Ovary (tissue), 3 donors: ENCODE data around the gene WNK2.

Experiments
- CTCF ChIP-seq, 3 donors: fragments of 450-650 bp in 2 of 3; fragments of 200-600 bp in 1 of 3; IDR thresholded peaks; one replicate each; pipeline versions ENCODE4 v1.5.1 to v1.8.0; 2016 to 2022; ENCODE audit warnings: antibody characterized with exemption in 3 of 3, mild to moderate bottlenecking in 1 of 3
- EP300 ChIP-seq: sonication (generic); formaldehyde crosslinking; IDR thresholded peaks from one replicate; pipeline ENCODE4 v1.6.1; 2017; ENCODE audit warnings: antibody characterized with exemption
- POLR2A ChIP-seq: fragments of 450-650 bp; IDR thresholded peaks from one replicate; pipeline ENCODE4 v1.6.1; 2017; ENCODE audit warnings: antibody characterized with exemption, mild to moderate bottlenecking, moderate library complexity
- donor health status: DM: no; HTN: no; CAD: no.

- TF ChIP-seq CTCF (IDR thresholded peaks at IDR 0.05) = no peak
- TF ChIP-seq POLR2A = no peak
- TF ChIP-seq EP300 = no peak
Observed at GRCh38 chr9:93261281-93261680, 77.3 kb downstream of the WNK2 start.
